Thyroid gland (tissue), 4 donors: Measurements from ENCODE around the gene GABPA.

ENCODE experiments used
- POLR2A ChIP-seq, 2 donors: fragments of 450-650 bp; IDR thresholded peaks; one replicate each; pipeline ENCODE4 v1.6.1; 2017; ENCODE audit warnings: antibody characterized with exemption in 2 of 2, mild to moderate bottlenecking in 2 of 2, moderate library complexity in 1 of 2
- TF ChIP-seq, protein P1 (sequence below), 6 experiments: fragments of 200-600 bp in 3 of 6; fragments of 450-650 bp in 3 of 6; sonication (generic) in 3 of 6; IDR thresholded peaks; one replicate each; pipeline ENCODE4 v1.5.1; 2016 to 2019; ENCODE audit warnings: antibody characterized with exemption in 6 of 6, mild to moderate bottlenecking in 2 of 6, inconsistent platforms in 1 of 6, moderate library complexity in 1 of 6

DNA sequence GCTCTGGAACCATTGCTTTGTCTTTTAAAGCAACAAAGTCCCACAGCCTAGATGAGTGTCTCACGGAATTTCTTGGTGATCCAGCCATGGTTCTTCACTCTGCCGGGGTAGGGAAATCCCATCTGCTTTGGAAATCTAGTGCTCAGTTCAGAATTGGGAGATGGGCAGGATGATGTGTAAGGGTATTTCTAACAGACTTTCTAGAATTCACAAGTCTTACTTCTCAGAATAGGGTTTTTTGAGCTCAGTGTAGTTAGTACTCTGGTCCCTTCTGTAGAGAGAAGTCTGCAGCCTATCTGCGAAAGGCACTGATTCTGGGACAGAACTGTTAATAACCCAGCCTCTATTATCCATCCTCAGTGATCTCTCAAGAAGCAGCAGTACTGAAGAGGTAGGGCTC, 25.3 kb downstream of the GABPA start:
- no peak for TF ChIP-seq POLR2A (IDR thresholded peaks at IDR 0.05)
- TF ChIP-seq, protein P1, sequence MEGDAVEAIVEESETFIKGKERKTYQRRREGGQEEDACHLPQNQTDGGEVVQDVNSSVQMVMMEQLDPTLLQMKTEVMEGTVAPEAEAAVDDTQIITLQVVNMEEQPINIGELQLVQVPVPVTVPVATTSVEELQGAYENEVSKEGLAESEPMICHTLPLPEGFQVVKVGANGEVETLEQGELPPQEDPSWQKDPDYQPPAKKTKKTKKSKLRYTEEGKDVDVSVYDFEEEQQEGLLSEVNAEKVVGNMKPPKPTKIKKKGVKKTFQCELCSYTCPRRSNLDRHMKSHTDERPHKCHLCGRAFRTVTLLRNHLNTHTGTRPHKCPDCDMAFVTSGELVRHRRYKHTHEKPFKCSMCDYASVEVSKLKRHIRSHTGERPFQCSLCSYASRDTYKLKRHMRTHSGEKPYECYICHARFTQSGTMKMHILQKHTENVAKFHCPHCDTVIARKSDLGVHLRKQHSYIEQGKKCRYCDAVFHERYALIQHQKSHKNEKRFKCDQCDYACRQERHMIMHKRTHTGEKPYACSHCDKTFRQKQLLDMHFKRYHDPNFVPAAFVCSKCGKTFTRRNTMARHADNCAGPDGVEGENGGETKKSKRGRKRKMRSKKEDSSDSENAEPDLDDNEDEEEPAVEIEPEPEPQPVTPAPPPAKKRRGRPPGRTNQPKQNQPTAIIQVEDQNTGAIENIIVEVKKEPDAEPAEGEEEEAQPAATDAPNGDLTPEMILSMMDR (IDR thresholded peaks at IDR 0.05) = no peak
